AML-193 (cell line): ENCODE data around the gene PLPP7.
"Not testable (repeated sequence)": the region's sequence is repeated elsewhere in the genome, so short reads cannot be mapped to it uniquely, and the experiment has no call there.

Experiments
- DNase-seq, 2 experiments: peaks; one replicate each; lab custom pipeline; 2025; lab: John Stamatoyannopoulos, UW

PLPP7 gene

DNA sequence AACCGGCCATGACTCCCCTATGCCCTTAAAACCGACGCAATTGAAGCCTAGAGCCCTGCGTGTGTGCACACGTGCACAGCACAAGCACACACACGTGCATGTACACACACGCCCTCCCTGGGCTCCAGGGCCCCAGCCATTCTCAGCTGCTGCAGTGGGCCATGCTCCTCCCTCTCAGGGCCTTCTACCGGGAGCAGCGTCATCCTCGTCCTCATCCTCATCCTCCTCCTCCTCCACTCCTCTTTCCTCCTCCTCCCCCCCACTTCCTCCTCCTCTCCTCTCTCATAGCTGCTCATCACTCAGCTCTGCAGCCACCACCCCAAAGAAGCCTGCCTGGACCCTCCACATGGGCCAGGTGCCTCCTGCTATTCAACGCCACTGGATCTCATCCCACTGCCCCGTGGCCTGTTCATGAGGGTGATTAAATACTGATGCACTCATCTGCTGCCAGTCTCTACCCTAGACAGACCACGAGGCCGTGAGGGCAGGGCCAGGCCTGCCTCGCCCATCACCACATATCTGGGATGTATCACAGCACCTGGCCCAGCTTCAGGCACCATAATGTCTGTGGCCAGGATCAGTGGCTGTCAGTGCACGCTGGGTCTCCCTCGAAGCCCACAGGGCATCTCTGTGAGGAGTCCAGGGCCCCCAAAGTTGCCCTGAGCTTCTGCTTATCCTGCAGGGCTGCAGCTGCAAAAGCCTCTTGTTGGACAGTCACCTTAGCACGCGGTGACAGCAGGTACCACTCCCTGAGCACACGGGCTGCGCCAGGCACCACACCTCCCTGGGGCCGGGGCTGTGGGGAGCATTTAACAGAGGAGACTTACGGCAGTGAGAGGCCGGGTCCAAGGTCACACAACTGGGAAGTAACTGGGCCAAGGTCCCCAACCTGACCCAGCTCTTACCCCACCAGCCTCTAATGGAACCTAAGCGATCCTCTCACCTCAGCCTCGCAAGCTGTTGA lies 23.0 kb upstream of the PLPP7 start:
- no peak for DNase-seq

DNA sequence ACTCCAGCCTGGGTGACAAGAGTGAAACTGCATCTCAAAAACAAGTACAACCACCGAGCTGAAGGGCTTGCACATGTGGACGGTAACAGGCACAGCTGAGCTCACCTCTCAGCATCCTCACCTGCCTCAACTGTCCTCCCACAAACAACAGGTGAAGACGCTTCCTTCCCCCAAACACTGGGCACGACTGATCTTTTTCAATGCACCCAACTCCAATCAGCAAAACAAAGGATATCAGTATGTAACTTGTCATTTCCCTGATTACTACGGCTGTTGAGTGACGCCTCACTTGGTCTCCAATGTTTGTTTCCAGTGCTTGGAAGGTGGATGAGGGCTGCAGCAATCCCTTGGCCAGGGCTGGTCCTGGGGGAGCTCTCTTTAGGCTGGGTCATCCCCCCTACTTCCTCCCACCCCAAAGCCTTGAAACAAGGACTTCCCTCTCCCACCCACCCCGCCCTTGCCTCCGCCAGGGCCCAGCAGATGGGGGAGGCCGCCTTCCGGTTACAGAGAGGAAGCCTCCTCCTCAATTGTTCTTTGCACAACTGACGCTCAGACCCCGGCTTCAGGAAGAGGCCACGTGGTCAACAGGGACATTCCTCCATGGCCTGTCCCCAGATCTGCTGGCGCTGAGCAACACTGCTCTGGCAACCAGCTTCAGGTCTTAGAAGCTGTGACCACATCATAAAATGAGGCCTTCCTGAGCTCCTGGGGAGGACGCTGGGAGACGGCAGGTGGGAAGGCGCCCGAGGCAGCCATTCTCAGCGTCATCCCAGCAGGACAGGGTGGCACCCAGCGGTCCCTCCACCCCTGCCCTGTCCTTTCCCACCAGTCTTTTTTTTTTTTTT lies 19.1 kb upstream of the PLPP7 start:
- peak; percentile 92 to 93 for DNase-seq

DNA sequence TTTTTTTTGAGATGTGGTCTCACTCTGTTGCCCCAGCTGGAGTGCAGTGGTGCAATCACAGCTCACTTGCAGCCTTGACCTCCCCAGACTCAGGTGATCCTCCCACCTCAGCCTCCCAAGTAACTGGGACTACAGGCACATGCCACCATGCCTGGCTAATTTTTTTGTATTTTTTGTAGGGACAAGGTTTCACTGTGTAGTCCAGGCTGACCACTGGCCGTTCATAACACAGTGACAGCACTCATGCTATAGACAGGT lies 18.6 kb upstream of the PLPP7 start:
- DNase-seq = not testable (repeated sequence)

DNA sequence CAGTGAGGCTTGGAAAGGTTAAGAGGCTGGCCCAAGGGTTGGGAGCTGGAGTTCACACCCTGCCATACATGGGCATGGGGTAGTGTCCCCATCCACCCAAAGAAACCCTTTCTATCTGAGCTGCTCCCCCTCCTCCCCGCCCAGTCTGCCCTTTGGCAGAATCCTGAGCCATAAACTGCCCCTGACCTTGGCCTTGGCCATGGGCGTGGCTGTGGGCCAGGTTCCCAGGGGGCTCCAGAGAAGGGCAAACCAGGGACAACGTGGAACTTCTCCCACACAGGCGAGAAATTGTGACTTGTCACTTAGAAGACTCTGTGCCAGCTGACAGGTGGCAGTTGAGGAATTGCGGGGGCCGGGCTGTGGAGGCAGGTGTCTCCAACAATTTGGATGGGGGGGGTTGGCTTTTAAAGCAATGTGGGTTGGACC lies 18.0 kb upstream of the PLPP7 start:
- peak; percentile 10 to 26 for DNase-seq

DNA sequence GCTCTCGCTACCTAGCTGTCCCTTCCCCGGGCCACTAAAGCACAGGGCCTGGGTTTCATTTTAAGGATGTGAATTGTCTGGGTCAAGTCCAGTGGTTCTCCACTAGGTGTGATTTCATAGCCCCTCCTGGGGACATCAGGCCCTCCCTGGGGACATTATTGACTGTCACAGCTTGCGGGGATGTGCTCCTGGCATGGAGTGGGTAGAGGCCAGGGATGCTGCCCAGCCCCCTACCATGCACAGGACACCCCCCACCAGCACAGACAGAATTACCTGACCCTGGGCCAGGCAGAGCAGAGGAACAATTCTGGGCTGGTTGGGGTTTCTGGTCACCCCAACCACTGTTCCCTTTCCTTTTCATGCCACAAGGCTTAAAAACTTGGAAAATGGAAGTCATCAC lies 17.3 kb upstream of the PLPP7 start:
- DNase-seq = no peak

DNA sequence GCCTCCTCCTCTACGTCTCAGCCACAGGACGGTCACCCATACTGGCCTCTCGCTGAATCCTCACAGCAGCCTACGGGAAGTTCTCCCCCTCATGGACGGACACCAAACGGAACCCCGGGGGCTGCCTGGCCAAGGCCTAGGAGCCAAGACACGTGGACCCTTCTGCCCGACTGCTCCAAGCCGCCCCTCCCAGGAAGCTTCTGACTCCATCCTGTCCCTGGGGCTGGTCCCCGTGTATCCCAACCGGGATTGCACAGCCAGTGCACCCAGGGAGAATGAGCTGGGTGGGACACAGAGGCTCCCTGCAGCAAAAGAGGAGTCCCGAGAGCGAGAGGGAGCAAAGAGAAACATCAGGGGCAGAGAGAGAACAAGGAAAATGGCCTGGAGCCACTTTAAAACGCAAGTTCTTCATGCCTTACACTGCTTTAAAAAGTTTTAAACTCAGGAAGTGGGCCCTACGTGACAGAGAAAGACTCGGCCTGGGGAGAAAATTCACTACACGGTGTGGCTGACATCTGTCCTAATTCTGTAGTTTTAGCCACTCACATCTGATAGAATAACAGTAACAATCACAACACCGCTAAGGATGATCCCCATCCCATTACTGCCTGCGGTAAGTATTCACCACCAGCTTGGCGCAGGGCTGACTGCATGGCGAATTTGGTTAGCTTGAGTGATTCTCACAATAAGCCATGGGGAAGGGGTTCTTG lies 16.2 kb upstream of the PLPP7 start:
- DNase-seq = peak; percentile 52 to 58

DNA sequence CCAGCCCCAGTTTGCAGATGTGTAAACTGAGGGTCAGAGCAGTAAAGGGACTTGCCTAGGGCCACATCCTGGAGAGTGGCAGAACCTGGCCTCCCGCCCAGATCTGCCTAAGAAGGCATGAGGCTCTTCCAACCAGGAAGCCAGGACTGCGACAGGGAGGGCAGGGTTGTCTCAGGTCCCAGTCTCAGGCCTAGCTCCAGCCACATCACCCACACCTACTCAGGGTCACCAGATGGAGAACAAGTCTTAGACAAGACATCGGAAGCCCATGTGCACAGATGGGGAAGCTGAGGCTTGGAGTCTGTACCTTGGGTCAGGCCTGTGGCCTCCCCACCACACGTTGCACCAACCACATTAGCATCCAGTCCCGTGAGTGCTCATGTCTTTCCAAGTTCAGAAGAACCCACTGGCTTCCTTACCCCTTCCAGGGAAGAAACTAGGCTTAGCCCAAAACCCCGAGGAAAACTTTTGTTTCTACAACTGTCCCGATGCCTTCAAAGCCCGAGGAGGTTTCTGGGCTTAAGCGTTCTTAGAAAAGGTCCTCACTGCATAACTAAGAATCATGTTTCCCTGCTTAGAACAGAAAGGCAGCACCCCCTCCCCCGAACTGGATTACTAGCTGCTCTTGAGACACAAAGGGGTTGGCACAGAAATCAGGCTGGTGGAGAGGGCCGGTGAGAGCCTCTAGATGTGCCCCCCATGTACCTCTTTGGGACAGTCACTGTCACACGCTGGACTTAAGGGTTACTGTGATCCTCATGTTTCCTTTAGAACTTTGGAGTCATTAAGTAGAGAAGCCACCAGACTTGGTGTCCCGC lies 15.5 kb upstream of the PLPP7 start:
- peak; percentile 44 to 60 for DNase-seq

DNA sequence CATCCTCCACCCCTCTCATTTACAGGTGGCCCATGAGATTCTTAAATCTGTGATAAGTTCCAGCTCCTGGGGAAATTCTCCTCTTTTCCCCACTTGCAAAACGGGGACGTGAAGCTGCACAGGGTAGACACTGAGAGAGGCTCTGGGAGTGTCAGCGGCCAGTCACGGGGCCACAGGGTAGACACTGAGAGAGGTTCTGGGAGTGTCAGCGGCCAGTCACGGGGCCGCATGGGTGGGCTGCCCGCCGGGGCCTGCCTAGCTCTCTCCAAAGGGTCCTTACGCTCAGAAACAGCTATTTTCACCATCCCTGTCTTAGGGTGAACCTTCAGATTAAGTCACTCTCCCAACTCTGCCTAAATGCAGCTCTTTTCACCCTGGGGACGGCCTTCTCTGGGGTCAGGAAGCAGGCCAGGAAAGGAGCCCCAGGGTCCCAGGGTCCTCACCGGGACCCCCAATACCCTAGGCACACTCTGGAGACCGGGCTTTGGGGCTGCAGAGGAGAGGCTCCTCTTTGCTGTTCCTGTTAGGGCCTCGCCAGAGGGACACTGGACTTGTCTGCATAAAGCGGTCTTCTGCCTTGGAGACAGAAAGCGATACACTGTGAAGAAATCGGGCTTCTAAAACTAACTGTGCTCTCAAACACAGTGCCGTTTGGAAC lies 14.7 kb upstream of the PLPP7 start:
- DNase-seq = peak in 1 of 2 experiments; percentile 28

DNA sequence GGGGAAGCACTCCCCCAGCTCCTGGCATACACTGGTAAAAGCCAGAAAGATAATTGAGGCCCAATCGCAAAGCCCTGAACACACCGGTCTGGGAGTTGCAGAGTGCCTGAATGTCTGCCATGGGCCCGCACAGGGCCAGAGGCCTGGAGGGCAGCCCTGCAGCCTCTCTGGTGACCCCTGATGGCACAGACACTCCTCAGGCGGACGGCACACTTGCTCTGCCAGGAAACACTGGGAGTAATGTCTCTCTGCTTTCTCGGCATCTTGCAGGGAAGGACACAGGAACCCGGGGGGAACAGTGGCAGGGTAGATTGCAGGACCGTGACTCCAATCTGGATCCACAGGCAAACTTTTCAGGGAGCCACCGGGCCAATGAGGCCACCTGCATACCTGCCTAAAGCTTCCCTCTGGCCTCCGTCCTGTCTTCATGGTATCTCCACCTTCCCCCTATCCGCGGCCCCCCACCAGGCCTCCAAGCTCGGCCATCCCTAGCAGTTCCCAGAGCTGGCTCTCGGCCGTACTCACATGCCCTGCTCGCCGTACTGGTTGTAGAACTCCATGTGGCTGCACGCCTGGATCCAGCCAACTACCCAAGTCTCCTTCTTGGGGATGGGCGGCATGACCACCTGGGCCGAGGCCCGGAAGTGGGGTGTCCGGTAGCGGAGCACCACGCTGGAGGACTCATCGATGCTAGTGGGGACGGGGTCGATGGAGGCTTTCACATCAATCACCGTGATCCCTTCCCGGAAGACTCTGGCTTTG lies 14.0 kb upstream of the PLPP7 start:
- DNase-seq = peak; percentile 10 to 34

DNA sequence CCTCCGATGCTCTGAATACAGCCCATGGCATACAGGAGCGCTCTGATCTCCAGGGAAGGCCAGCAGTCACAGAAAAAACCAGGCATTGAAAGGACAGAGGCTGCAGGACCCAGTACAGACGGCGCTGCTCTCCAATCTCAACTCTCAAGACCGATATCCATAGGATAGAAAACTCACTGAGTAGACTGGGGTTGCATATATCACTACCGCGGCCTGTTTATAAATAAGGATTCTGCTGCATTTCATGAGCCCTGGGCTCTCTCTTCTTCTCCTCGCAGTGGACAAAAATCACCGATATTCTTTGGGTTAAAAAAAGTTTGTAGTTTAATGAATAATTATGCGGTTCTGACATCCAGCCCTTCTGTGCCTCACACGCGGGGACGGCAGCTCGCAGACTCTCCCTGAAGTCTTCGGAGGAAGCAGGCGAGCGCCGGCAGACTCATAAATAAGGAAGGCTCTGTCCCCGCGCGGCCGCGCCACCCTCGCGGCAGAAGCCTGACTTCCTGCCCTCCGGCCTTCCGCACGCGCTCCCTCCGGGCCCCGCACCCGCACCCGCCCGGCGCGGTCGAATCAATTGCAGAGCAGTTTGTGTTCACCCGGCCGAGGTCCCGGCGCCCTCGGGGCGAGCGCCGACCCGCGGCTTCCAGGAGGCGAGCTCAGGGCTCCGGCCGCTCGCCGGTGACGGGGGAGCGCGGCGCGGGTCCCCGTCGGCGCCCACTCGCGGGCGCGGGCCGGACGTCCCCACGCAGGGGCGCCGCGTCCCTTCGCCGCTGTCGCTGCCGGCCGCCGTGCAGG lies 13.2 kb upstream of the PLPP7 start, which contains the start of gene FAM78A:
FAM78A (minus strand) TSS at position 417 of the 795 bp plus-strand sequence; CDS start at position 86, 331 bp downstream.
- peak; percentile 28 to 30 for DNase-seq

DNA sequence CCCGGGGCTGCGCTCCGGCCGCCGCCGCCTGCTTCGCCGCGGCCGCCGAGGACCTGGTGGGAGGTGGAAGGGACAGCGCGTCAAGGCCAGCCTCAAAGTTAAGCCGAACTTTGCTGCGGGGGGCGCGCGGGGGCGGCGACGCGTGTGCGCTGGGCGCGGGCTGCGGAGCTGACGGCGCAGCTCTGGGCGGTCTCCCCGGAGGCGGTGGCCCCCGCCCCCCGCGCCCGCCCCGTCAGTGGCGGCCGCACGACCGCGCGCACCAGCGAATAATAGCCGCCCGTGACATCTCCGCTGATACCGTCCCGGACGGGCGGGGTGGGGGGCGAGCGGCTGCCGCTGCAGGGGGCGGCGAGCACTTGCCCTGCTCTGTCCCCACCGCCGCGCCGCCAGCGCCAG lies 12.6 kb upstream of the PLPP7 start:
- DNase-seq = peak; percentile 10 to 16

DNA sequence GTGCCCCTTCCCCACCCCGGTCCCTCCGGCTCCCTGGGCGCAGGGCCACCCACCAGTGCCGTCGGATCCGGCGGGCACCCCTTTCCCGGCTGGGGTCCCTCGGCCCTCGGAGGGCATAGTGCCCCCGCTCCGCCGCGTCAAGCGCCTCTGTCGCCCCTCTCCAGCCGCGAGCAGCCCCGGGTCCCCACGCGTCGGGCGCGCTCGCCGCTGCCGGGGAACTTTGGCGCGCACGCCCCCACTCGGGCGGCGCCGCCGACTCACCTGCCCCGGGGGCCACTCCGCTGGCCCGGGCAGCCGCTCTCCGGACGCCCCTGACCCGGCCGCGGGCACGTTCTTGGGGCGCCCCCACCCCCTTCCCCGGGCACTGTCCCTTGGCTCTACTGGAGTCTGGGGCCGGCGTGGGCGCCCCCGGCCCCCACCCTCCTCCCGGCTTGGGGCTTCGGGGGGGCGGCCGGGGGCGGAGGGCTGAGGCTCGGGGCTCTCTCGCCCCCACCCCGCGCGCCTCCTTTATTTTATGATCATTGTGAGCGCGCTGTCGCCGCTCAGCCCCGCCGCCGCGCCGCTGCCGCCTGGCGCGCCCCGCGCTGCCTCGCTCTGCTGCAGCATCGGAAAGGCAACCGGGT lies 12.1 kb upstream of the PLPP7 start:
- no peak for DNase-seq

DNA sequence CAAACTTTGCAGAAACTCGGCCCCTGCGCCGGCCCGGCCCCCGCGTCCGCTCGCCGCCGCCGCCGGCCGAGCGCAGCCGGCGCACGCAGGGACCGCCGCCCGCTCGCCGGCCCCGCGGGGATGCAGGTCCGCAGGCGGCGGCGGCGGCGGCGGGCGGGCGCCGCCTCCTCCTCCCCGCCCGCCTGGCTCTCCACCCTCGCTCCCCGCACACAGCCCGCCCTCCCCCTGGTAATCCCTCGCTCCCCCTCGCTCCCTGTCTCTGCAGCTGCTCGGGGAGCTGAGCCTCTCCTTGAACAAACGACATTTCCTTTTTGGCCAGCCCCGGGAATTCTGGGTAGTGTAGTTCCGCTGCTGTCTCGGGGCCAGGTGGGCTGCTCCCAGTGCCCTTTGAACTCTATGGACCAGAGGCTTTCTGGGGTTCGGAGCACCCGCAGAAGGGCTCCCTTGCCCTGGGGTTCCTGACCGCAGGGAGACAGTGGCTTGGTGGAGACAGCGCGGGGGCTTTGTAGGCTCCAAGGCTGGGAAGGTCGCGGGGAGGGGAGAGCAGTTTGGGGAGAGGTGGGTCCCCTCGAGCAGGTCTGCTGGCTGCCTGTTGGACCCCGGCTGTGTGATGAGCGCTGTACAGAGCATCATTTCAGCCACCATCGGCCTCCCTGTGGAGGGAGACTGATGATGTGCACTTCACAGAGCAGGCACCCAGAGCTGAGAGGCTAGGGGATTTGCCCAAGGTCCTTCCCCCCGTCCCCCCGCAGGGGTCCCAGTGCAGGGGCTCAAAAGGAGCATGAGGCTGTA lies 11.4 kb upstream of the PLPP7 start:
- DNase-seq = peak; percentile 61 to 71

DNA sequence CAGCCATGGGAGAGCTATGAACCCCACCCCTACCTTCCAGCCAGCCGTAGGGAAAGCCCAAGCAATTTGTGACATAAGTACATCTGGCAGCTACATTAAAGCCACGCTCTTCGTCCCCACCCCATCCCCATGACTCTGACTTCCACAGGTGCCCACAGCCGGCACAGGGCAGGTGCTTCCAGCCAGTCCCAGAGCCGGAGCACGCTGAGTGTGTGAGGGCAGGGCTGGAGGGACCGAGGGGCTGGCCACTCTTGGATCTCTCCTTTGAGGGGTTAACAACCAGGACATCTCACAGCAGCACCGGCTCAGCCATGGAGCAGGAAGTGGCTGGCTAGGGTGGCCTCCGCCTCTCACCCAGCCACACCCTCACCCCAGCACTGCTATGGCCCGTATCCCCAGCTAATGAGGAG lies 10.8 kb upstream of the PLPP7 start:
- DNase-seq = no peak

DNA sequence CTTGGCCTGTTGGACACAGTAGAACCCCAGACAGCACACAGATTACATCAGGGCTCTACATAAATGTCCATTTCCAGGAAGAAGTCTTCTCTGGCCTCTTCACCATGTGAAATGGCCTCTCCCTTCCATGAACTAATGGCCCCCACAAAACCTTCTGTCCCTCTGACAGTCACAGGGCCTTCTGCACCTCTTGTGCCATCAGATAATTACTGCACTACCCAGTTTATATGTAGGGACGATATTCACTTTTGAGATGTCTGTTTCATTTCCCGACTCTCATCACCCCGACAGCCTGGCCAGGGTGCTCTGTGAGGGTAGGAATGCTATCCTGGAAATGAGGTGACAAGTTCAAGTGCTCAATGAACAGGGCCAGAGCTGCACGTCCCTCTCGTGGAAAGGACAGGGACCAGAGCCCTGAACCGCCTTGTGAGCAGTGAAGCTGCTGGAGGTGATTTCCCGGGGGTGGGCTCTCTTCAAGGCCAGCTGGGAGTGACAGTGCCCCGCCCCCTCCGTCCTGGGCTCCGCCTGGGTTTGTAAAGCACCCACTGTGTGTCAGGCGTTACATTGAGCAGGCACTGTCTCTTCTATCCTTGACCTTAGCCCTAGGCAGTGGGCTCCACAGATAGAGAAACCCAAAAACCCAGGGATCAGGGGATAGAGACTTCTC lies 10.2 kb upstream of the PLPP7 start:
- DNase-seq = no peak

DNA sequence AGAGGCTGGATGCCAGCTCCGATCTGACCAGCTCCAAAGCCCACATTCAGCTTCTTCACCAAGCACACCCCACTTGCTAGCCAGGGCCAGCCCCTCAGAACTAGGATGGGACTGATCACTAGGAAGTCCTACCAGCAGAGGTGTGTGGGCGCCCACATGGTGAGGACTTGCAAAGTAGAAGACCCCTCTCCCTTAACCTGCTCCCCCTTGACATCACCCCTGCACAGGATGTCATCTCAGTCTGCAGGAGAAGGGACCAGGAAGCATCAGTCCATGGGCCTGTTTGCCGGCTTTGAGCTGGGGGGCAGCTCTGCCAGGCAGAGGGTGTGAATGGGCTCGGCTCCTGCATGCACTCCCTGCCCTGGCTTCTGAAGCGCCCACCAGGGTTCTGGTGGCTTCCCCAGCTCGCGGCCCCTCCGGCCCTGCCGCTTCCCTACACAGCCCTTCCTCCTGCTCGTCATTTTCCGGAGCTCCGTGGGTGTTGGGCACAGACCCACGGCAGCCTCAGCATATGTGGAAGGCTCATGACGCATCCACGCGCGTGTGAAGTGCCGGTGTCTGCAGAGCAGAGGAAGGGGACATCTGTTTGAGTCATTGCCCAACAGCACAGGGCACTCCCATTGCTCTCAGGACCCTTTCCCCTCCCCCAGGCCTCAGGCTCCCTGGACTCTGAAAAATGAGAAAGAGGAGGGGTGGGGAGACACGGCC lies 9.5 kb upstream of the PLPP7 start:
- no peak for DNase-seq

DNA sequence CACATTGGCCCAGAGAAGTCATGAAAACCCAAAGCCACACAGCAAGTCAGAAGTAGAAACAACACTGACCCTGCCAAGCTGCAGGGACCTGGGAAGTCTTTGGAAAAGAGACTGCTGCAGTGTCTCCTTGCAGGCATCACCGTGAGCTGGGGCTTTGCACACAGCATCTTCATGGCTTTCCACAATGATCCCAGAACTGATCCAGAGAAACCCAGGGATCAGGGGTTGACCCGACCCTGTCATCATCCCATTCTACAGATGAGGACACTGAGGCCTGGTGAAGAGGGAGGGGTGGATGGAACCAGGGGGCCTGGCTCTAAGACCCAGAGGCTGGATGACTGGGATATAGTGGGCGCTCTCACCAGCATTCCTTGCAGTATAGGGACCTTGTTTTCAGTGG lies 8.9 kb upstream of the PLPP7 start:
- no peak for DNase-seq
